DND-41 (cell line): ENCODE results near the gene B3GAT2.

Experiments used
- CTCF ChIP-seq: IDR thresholded peaks from 2 replicates; pipeline ENCODE4 v1.5.1; 2012; ENCODE audit warnings: borderline replicate concordance, low read length, moderate library complexity, mild to moderate bottlenecking; ENCODE audit not compliant: poor library complexity, severe bottlenecking; ENCODE audit errors: extremely low read depth
- EZH2 ChIP-seq: IDR thresholded peaks from 3 replicates; pipeline ENCODE4 v1.6.1; 2012; ENCODE audit warnings: borderline replicate concordance, low read depth, mild to moderate bottlenecking, moderate library complexity, low read length, inconsistent platforms; ENCODE audit not compliant: severe bottlenecking

GRCh38 chr6:70841112-70841511 lies 115.7 kb downstream of the B3GAT2 start:
- TF ChIP-seq CTCF (no peak), EZH2 (no peak)
